HG02852 (cell line): ENCODE results near the gene FRRS1L.

Experiments
- ATAC-seq: cut with Tn5 transposase; IDR thresholded peaks from one replicate; pipeline ENCODE4 v1.9.1; 2021; ENCODE audit warnings: mild to moderate bottlenecking, moderate library complexity; ENCODE audit not compliant: unreplicated experiment

The FRRS1L gene

DNA sequence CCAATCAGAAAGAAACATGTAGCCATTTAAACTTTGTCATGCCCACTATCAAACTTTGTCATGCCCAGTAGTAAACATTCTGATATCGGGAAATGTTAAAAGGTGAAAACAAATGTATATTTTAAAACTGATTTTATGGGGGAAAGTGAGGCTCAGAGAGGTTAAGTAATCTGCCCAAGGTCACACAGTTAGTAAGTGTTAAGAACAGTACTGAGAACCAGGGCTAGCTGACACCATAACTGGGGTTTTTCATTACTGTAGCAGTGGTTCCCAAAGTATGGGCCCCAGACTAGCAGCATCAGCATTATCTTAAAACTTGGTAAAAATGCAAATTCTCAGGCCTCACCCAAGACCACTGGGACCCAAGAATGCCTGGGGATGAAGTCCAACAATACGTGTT is 9.9 kb upstream of the FRRS1L start:
- ATAC-seq: no peak

DNA sequence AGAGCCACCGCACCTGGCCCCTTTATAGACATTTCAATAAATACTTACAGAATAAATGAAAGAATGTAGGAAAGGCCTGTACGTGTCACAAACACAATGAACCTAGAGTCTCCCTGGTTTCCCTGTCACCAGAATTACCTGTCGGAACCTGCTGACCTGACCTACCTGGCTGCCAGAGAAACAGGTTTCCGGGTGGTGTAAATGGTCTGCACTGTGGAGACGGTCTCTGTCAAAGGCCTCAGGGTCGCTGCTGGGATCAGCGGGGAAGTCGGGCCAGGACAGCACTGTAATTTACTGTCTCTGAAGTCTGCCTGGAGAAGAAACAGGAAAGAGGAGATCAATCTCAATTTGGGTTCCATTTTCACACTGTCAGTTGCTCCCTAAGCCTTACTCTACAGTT is 9.3 kb upstream of the FRRS1L start:
- ATAC-seq: no peak

DNA sequence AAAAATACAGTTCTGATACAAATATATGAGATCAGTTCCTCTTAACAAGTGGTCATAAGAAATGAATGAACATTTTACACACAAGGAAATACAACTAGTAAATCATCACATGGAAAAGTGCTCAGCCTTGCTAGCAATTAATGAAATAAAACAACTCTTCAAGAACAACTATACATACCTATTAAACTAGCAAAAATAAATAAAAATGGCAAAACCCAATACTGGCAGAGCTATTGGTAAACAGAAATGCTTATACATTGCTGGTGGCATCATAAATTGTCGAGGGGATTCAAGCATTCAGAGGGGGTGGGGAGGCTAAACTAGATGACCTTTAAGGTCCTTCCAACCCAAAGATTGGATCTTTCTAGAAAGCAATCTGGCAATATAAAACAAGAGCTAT is 5.9 kb upstream of the FRRS1L start:
- ATAC-seq: no peak

- ATAC-seq: no peak
Observed at GRCh38 chr9:109171926-109172325, 4.9 kb upstream of the FRRS1L start.

DNA sequence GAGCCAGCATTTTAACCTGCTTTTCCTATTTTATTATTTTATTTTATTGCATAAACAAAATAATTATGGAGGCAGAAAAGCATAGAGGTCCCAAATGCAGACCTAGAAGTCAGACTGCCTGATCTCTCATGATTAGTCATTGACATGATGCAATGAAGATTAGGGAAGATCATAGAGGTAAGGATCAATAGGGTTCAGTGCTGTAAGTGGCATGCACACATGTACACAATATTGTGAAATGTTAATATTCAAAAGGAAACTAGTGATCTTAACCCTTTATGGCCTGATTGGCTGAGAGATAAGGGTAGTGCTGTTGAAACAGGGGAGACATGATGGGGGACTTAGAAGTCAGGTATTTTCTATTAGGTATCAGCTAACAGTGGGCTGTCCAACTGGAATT is 1.1 kb upstream of the FRRS1L start:
- ATAC-seq: no peak

DNA sequence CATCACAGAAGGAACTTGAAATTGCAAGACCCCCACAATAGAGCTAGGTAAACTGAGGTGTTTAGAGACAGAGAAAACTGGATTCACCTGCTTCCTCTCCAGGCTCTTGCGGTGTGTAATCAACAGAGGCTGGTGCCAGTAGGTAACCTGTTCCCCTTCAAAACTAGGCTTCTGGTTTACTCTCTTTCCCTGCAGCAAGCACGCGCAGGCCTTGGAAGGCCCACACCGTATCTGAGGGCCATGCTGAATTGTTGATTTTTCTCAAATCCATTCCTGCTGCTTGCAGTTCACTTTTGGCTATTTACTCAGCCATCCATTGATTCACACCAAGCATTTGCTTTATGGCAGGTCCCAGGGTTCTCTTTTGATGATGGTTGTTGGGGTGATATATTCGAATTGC is 667 bp upstream of the FRRS1L start:
- ATAC-seq: no peak

GRCh38 chr9:109166171-109166770 is 778 bp downstream of the FRRS1L start:
- no peak for ATAC-seq

DNA sequence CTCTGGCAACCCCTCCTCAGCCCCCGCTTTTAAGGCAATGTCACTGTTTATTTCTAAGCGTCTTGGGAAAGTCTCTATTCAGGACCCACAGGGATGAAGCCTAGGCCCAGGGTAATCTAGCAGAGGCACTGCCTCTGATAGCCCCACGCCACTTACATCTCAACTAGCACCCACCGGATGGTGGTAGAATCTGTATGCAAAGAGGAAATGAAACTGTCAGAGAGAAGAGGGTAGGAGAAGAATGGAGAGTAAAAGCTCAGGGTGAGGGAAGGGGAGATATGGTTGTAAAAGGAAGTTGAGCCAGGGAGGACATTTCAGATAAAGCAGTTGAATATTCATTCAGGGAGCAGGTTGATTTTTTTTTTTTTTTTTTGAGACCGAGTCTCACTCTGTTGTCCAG is 3.0 kb downstream of the FRRS1L start:
- ATAC-seq: no peak

GRCh38 chr9:109163194-109163593 is 3.9 kb downstream of the FRRS1L start:
- no peak for ATAC-seq

DNA sequence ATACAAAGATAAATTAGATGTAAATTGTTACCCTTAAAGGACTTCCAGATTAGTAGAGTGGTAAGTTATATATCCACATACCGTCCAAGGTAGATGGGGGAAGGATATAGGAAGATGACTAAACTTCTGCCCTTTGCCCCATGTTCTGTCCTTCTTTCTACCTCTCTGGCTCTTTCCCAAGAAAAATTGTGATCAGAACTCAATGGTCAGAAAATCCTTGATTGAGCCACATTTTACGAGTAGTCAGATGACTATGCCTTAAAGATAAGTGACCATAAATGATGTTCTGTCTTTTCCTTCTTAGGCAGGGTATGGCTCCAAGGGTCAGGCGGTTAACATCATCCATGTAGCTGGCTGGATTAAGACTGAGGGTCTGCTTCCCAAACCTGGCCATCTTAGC is 4.4 kb downstream of the FRRS1L start:
- no peak for ATAC-seq

GRCh38 chr9:109161471-109161870 is 5.6 kb downstream of the FRRS1L start:
- no peak for ATAC-seq

GRCh38 chr9:109159583-109159982 is 7.5 kb downstream of the FRRS1L start:
- no peak for ATAC-seq

GRCh38 chr9:109158651-109159050 is 8.4 kb downstream of the FRRS1L start:
- ATAC-seq: no peak

DNA sequence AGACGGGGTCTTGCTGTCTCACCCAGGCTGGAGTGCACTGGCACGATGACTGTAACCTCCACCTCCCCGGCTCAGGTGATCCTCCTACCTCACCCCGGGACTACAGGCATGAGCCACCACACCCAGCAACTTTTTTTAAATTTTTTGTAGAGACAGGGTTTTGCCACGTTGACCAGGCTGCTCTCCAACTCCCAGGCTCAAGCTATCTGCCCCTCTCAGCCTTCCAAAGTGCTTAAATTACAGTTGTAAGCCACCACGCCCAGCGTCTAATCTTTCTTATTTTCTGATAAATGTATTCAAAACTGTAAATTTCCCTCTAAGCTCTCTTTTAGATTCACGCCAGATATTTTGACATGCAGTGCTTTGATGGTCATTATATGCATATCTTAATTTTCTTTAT is 10.3 kb downstream of the FRRS1L start:
- ATAC-seq: no peak

- no peak for ATAC-seq
Observed at GRCh38 chr9:109150925-109151545, 16.0 kb downstream of the FRRS1L start.

- ATAC-seq: no peak
Observed at GRCh38 chr9:109149722-109150121, 17.3 kb downstream of the FRRS1L start.

DNA sequence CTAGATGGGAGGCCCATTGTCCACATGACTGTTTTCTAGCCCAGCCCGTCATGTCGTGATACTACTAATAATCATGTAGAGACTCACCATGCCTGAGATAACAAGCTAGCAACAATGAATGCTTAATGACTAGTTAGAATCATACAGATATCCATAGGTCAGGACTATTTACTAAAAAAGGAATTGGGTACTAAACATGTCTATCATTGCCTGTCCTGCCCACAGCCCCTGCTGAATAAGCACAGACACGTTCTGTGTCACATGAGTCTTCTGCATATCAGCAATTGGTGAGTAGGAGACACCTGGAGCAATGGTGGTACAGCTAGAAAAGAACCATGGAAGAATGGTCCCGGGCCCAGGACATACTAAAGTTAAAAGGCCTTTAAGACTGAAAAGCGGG is 18.0 kb downstream of the FRRS1L start:
- ATAC-seq: no peak

DNA sequence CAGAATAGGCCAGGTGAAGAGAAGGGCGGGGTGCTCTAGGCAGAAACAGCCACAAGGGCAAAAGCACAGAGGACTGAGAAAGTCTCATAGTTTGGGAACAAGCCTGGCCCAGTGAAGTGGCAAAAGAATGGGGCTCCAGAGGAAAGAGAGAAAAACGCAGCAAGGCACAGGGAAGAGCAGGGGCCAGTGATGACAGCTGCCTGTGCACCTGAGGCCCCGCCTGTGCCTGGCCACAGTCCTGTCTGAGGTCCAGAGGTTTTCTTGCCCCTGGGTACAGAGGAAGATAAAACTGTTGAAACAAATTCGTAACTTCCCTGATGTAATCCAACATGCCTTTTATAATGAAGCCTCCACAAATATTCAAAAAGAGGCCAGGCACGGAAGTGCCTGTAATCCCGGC is 22.0 kb downstream of the FRRS1L start:
- no peak for ATAC-seq

DNA sequence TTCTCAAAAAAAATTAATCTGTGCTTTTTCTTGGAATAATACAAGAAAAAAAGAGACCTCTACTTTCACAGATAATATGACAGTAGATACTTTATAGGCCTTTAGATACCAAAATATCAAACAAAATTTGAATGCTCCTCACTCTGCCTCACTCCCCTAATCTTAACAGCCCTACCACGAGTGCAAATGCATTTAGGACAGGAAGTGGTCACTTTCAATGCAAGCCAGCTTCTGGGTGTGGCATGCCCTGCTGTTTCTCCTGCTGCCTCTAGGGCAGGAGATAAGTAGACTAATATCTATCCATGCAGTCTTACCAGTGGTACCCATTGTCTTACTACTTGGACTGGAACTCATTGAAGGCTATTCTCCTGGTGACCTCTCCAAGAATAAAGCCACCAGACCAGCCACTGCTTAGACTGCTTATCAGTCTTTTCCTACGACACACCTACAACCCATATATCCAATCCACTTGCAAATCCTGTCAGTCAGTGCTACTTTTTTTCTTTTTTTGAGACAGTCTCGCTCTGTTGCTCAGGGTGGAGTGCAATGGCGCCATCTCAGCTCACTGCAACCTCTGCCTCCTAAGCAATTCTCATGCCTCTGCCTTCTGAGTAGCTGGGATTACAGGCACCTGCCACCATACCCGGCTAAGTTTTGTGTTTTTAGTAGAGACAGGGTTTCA is 23.0 kb downstream of the FRRS1L start:
- peak; percentile 90 for ATAC-seq

GRCh38 chr9:109141375-109141774 is 25.7 kb downstream of the FRRS1L start:
- ATAC-seq: no peak

GRCh38 chr9:109139851-109140250 is 27.2 kb downstream of the FRRS1L start:
- no peak for ATAC-seq

DNA sequence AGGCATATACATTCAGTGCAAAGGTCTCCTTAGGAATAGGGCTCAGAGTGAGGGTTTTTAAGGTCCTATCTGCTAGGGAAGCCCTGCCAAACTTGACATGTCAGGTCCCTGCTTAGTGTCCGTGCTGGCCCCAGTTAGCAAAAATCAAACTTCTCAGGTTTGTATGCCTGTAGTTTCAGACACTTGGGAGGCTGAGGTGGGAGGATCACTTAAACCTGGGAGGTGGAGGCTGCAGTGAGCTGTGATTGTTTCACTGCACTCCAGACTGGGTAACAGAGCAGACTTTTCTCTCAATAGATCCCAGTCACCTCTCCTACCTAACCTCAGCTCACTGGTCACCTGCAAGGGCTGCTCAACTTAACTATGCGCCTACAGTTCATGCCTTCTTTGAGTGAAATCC is 28.6 kb downstream of the FRRS1L start:
- ATAC-seq: no peak

- no peak for ATAC-seq
Observed at GRCh38 chr9:109134167-109134578, 32.9 kb downstream of the FRRS1L start.
